K562 (cell line): ENCODE results near the gene RNFT1. TPM values are rescaled to one million over a fixed set of nuclear protein-coding genes. Genes with fewer than 3 reads are reported as not detected.

Source experiments
- ATAC-seq: fragments of 200-7000 bp; cut with Tn5 transposase; 3 replicates; pipeline ENCODE4 v1.9.1; 2020; ENCODE audit warnings: moderate library complexity
- BruUV-seq: library from RNA; stranded (reverse); fragments of 400-500 nt; replicated peaks from 2 replicates; lab custom pipeline; 2021; lab: Mats Ljungman, UMichigan
- CTCF ChIA-PET: fragments of 300-600 bp; formaldehyde crosslinking; extraction: SDS; loops from one replicate; lab custom pipeline; 2021; ENCODE audit warnings: low intra/inter-chr PET ratio; lab: Yijun Ruan, JAX
- POLR2A ChIA-PET: fragments of 300-600, 350-650 bp; sonication (Branson Sonifier 250); formaldehyde crosslinking; extraction: SDS; loops from one replicate; lab custom pipeline; 2021; ENCODE audit warnings: antibody characterized with exemption, inconsistent platforms; lab: Yijun Ruan, JAX
- DNase-seq, 4 experiments: peaks; one replicate each; pipeline versions ENCODE4 v3.0.0 to v3.0.0-alpha.2; 2011 to 2018; ENCODE audit warnings: low spot score in 3 of 4, mixed read lengths in 3 of 4; ENCODE audit errors: extremely low read depth in 1 of 4
- FAIRE-seq: peaks from 2 replicates; lab custom pipeline; 2011; peaks lifted over from hg19 to GRCh38; lab: Jason Lieb, UNC
- H2AFZ ChIP-seq: 2 replicates; pipeline ENCODE4 v1.6.0; 2011; ENCODE audit warnings: low read depth, low read length, control low read depth, inconsistent platforms
- H3K27ac ChIP-seq: fragments of 200-600 bp; 3 replicates; pipeline ENCODE4 v1.8.0; 2011; ENCODE audit warnings: low read depth, mild to moderate bottlenecking, control low read depth, inconsistent platforms, low read length, moderate library complexity, mixed read lengths; ENCODE audit errors: extremely low read depth
- H3K27me3 ChIP-seq, 2 experiments: fragments of 300-600 bp in 1 of 2; 2 replicates in 1 of 2; 3 replicates in 1 of 2; pipeline versions ENCODE4 v1.6.0 to v1.8.0; 2011; ENCODE audit warnings: inconsistent platforms in 2 of 2, low read length in 2 of 2, mild to moderate bottlenecking in 1 of 2, mixed read lengths in 1 of 2, moderate library complexity in 1 of 2; ENCODE audit not compliant: control insufficient read depth in 2 of 2, insufficient read depth in 2 of 2
- H3K36me3 ChIP-seq: fragments of 300-600 bp; 3 replicates; pipeline ENCODE4 v1.8.0; 2011; ENCODE audit warnings: mild to moderate bottlenecking, low read length, inconsistent platforms; ENCODE audit not compliant: control insufficient read depth, insufficient read depth
- H3K4me1 ChIP-seq, 2 experiments: fragments of 200-600 bp in 1 of 2; replicated peaks in 1 of 2; 2 replicates in 1 of 2; 3 replicates in 1 of 2; pipeline versions ENCODE4 v1.5.1 to v1.8.0; 2011; ENCODE audit warnings: inconsistent platforms in 2 of 2, low read length in 2 of 2, mild to moderate bottlenecking in 1 of 2, mixed read lengths in 1 of 2, moderate library complexity in 1 of 2; ENCODE audit not compliant: control insufficient read depth in 2 of 2, insufficient read depth in 2 of 2
- H3K4me2 ChIP-seq: 2 replicates; pipeline ENCODE4 v1.6.1; 2011; ENCODE audit warnings: low read length, control low read depth, inconsistent platforms, mixed read lengths; ENCODE audit not compliant: insufficient read depth
- H3K4me3 ChIP-seq: fragments of 200-600 bp; sonication (generic), shearing (Covaris generic); 2 replicates; pipeline ENCODE4 v1.5.1; 2016; ENCODE audit warnings: control low read depth, inconsistent platforms
- H3K79me2 ChIP-seq: fragments of 200-600 bp; 3 replicates; pipeline ENCODE4 v1.8.0; 2011; ENCODE audit warnings: low read length, inconsistent platforms; ENCODE audit not compliant: control insufficient read depth, insufficient read depth
- H3K9ac ChIP-seq, 2 experiments: 2 replicates each; pipeline versions ENCODE4 v1.6.0 to v1.6.1; 2011; ENCODE audit warnings: low read depth in 2 of 2, low read length in 2 of 2, control low read depth in 1 of 2, inconsistent platforms in 1 of 2, mild to moderate bottlenecking in 1 of 2, mixed read lengths in 1 of 2; ENCODE audit not compliant: insufficient read depth in 1 of 2
- H3K9me1 ChIP-seq: one replicate; pipeline ENCODE4 v1.6.0; 2011; ENCODE audit warnings: inconsistent platforms, mild to moderate bottlenecking, low read length, moderate library complexity; ENCODE audit not compliant: control insufficient read depth, insufficient read depth
- H3K9me3 ChIP-seq: replicated peaks from 2 replicates; pipeline ENCODE4 v1.5.1; 2011; ENCODE audit warnings: low read depth, low read length, inconsistent platforms; ENCODE audit not compliant: control insufficient read depth, insufficient read depth
- H4K20me1 ChIP-seq: replicated peaks from 2 replicates; pipeline ENCODE4 v1.6.1; 2011; ENCODE audit warnings: low read length, inconsistent platforms, mixed read lengths; ENCODE audit not compliant: control insufficient read depth, insufficient read depth
- HDAC2 ChIP-seq: fragments of 450-650 bp; IDR thresholded peaks from 2 replicates; pipeline ENCODE4 v1.6.1; 2016; ENCODE audit warnings: mild to moderate bottlenecking
- POLR2AphosphoS5 ChIP-seq: IDR thresholded peaks from 2 replicates; pipeline ENCODE4 v1.6.1; 2011; ENCODE audit warnings: mild to moderate bottlenecking, low read depth, low read length, moderate library complexity; ENCODE audit not compliant: control insufficient read depth, insufficient read depth
- ZNF121 ChIP-seq: sonication (generic); formaldehyde crosslinking; conservative IDR thresholded peaks from 2 replicates; pipeline ENCODE4 v1.8.0; 2022; ENCODE audit warnings: missing genetic modification reagents
- ZNF143 ChIP-seq: sonication (generic); formaldehyde crosslinking; IDR thresholded peaks from 2 replicates; pipeline ENCODE4 v1.9.0; 2022; ENCODE audit warnings: mild to moderate bottlenecking, missing genetic modification reagents
- ZNF717 ChIP-seq: fragments of 250-450 bp; sonication (Bioruptor Pico); IDR thresholded peaks from 2 replicates; pipeline ENCODE4 v1.5.0; 2021
- WGBS: fragments of 100-300 bp; shearing (Covaris generic); methylation state at CpG from one replicate; pipeline ENCODE4 v1.1.6; 2016; ENCODE audit warnings: low coverage, mixed read lengths; ENCODE audit not compliant: insufficient coverage; ENCODE audit errors: missing lambda C conversion rate; 5-methylcytosine and 5-hydroxymethylcytosine counted together
- in situ Hi-C: fragments of 300-500 bp; cut with MboI; formaldehyde crosslinking; loops from 4 replicates; pipeline ENCODE4 v1.15.0; 2018; ENCODE audit warnings: inconsistent platforms, mixed read lengths
- intact Hi-C: fragments of 100-400 bp; cut with micrococcal nuclease; formaldehyde crosslinking; loops from 2 replicates; pipeline ENCODE4 v1.14.2; 2022
- polyA plus RNA-seq, 8 experiments: library from polyadenylated mRNA; depleted of rRNA in 4 of 8; stranded (reverse) in 5 of 8; unstranded in 3 of 8; fragments of >200 nt; fragmentation: Nextera tagmentation in 2 of 8; fragmentation: Illumina TruSeq in 1 of 8; extraction: Ambion mirVana in 2 of 8; extraction: Trizol in 1 of 8; gene quantifications; 2 replicates each; pipeline versions ENCODE4 v1.2.1 to v1.2.3, GENCODE V29; 2011 to 2014; ENCODE audit warnings: inconsistent platforms in 1 of 8, missing spikeins in 1 of 8
- total RNA-seq, 7 experiments: library from RNA; depleted of rRNA in 6 of 7; stranded (reverse); fragments of >200 nt in 6 of 7; fragmentation: Illumina TruSeq in 2 of 7; extraction: Trizol in 2 of 7; gene quantifications; 2 replicates each; pipeline versions ENCODE4 v1.2.1 to v1.2.3, GENCODE V29; 2011 to 2021; ENCODE audit warnings: low replicate concordance in 1 of 7
- TF ChIP-seq, protein P1 (sequence below): fragments of 250-450 bp; sonication (Bioruptor Pico); IDR thresholded peaks from 2 replicates; pipeline ENCODE4 v1.4.0; 2020
- TF ChIP-seq, protein P2 (sequence below): fragments of 450-650 bp; IDR thresholded peaks from 2 replicates; pipeline ENCODE4 v1.6.1; 2016; ENCODE audit warnings: low read depth, mild to moderate bottlenecking, moderate library complexity

RNFT1 gene
- total and polyA plus RNA-seq, 9 of the 15 experiments (the other 6 are each of a cell fraction or from before 2014, with no cell fraction given), result 15.8 to 61.3 (median 23.5) TPM

GRCh38 chr17:59907467-59907866, 57.1 kb downstream of the RNFT1 start:
- no TSS peak for BruUV-seq
- Histone ChIP-seq H3K27me3 (no peaks in the 10 kb centered on the region), H3K27ac (no peak overlapping the region), H3K36me3 (peaks cover 39% of the 10 kb centered on the region; the same call in 2 of the 3 replicates), H3K4me3 (no peak overlapping the region), H4K20me1 (no peaks in the 10 kb centered on the region), H2AFZ (no peak overlapping the region), H3K9me3 (no peaks in the 10 kb centered on the region), H3K9ac (no peak overlapping the region), H3K9me1 (no peaks in the 10 kb centered on the region), H3K4me2 (no peak overlapping the region), H3K4me1 (no peaks in the 10 kb centered on the region; a peak in 1 of 5 replicates), H3K79me2 (peaks cover 53% of the 10 kb centered on the region)
- FAIRE-seq, result no peak
- POLR2A ChIA-PET, result interaction anchor here (0.6 kb wide), 1 partner anchor 752 kb away, joined by 3 read pairs; the partner anchor contains the start of gene PRR11
- CTCF ChIA-PET, result no interaction called here
- in situ Hi-C loops, result no loop called here
- no peak for DNase-seq
- ATAC-seq, result no peak
- intact Hi-C loops, result no loop called here
- TF ChIP-seq, protein P1, sequence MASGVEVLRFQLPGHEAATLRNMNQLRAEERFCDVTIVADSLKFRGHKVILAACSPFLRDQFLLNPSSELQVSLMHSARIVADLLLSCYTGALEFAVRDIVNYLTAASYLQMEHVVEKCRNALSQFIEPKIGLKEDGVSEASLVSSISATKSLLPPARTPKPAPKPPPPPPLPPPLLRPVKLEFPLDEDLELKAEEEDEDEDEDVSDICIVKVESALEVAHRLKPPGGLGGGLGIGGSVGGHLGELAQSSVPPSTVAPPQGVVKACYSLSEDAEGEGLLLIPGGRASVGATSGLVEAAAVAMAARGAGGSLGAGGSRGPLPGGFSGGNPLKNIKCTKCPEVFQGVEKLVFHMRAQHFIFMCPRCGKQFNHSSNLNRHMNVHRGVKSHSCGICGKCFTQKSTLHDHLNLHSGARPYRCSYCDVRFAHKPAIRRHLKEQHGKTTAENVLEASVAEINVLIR (CRISPR knock-in tag), result no peak
- no peak for TF ChIP-seq ZNF143
- TF ChIP-seq, protein P2, sequence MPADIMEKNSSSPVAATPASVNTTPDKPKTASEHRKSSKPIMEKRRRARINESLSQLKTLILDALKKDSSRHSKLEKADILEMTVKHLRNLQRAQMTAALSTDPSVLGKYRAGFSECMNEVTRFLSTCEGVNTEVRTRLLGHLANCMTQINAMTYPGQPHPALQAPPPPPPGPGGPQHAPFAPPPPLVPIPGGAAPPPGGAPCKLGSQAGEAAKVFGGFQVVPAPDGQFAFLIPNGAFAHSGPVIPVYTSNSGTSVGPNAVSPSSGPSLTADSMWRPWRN, result no peak
- no peak for TF ChIP-seq HDAC2
- no peak for TF ChIP-seq POLR2AphosphoS5
- no peak for TF ChIP-seq ZNF717 (CRISPR knock-in tag)
- TF ChIP-seq ZNF121 (CRISPR knock-in tag), result peak; percentile 93
- WGBS, result 93% methylated on average over 3 of the region's 3 CpGs
